Activated CD8-positive, alpha-beta memory T cell treated with anti-CD3 and anti-CD28 coated beads, Interleukin-2, amount 50 U/mL, for 24 hours (primary cell): ENCODE measurements around the gene WASHC2C.
"Not testable (repeated sequence)": the region's sequence is repeated elsewhere in the genome, so short reads cannot be mapped to it uniquely, and the experiment has no call there.

Source experiments
- DNase-seq: peaks from one replicate; pipeline ENCODE4 v3.0.0-alpha.2; 2020; ENCODE audit errors: extremely low read depth

Gene WASHC2C

DNA sequence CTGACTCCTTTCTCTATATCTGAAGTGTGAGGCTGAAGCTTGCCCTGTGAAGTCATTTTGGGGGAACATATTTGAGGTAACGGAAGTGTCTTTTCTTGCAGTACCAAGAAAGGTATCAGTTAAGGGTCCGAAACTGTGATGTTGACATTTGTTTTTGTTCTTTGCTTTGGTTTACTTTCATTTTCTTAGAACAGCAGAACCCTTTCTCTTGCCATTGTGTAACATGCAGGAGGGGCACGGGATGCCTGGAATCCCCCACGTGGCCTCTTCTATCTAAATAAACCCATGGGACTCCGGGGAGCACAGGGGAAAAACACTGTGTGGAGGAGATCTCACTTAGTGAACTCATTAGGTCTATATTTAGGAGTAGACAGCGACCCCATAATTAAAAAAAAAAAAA, 34.6 kb downstream of the WASHC2C start:
- DNase-seq, result not testable (repeated sequence)

DNA sequence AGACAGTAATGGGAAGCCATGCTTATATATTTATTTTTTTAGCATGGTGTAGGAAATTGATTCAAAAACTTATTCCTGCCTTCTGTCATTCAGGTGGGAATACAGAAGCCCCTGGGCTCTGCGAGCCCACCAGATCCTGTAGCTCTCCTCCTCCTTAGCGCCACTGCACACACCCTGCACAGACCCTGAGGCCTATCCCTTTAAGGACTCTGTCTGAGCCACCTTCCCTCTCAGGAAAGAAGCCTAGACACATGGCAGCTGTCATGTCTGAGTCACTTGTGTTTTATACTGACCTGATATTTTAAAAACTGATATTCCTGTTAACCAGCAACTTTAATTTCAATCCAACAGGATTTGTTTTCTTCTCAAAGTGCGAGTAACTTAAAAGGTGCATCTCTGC, 36.0 kb downstream of the WASHC2C start:
- DNase-seq, result not testable (repeated sequence)

DNA sequence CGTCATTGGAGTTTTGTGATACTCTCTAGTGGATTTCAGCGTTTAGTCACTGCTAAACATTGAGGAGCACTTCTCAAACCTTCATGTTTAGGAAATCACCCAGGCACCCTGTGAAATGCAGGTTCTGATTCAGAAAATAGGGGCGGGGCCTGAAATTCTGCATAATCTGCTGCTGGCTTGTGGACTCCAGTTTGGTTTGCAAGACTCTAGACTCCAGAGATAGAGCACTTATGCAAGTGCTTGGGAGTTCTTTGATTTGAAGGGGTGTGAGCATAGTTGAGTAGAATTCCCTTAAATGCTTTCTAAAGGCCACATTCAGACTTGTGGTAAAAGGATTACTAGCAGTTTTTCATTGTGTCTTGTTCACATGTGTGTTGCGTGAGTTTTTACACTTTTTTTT, 41.3 kb downstream of the WASHC2C start:
- not testable (repeated sequence) for DNase-seq

DNA sequence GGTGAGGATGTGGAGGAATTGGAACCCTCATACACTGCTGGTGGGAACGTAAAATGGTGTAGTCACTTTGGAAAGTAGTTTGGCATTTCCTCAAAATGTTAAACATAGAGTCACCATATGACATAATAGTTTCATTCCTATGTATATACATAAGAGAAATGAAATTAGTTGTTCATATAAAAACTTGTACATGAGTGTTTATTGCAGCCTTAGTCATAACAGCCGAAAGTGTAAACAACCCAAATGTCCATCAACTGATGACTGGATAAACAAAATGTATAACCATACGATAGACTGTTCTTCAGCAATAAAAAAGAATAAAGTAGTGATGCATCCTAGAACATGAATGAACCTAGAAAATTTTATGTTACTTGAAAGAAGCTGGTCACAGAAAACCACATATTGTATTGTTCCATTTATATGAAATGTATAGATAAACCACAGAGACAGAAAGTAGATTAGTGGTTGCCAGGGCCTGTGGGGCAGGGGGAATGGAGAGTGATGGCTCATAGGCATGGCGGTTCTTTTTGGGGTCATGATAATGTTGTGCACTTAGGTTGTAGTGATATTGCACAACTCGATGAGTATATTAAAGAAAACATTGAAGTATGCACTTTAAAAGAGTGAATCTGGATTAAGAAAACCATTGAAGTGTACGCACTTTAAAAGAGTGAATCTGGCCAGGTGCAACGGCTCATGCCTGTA, 44.8 kb downstream of the WASHC2C start:
- DNase-seq, result not testable (repeated sequence)

DNA sequence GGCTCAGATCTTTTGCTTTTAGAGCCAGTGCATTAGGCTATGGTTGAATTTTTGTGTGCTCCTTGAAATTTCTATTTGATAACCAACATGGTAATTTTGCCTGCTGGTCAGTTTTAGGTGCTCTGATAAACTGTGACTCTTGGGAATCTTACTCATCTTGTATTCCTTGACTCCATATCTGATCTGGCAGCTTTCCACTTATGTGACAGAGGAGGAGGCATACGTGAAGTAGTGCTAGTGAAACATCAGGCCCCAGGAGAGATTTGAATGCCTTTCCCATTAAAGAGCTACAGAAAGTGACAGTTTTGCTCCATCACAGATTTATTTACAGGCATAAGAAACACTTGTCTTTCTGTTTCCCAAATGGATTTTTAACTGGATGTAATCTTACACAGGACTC, 59.2 kb downstream of the WASHC2C start:
- DNase-seq, result not testable (repeated sequence)

DNA sequence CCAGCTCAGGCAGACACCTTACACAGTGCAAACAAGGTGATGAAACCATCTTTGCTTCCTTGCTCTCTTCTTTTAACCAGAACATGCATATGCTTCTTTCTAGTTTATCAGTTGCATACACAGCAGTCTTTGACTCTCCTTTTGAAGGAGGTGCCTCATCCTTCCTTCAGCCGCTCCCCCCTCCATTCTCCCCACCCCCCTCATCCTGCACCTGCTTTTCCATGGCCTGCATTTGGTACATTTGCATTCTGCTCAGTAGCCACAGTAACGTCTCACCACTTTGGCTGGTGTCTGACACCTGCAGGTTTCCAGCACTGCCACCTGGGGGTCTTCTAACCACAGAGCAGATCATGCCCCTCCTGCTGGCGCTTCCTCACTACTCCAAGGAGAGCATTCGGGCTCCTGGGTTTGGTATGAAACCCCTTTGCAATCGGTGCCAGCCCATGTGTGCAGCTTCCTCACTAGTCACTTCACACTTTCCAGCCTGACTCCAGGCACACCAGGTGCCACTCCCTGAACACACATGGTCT, 60.2 kb downstream of the WASHC2C start:
- DNase-seq, result not testable (repeated sequence)

DNA sequence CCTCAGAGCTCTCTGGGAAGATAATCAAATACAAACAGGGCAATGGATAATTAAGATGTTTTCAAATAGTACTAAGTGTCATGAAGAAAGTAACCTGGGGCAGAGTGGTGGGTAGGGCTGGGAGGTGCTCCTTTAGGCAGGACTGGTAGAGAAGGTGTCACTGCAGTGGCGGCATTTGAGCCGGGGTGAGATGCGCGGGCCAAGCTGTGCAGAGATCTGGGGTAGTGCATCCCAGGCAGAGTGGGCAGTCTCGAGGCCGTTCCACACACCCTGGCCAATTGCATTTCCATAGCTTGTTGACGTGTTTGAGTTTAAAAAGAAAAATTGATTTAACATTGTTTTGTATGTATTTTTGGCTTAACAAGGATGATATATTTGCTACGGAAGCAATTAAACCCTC, 62.9 kb downstream of the WASHC2C start:
- DNase-seq, result not testable (repeated sequence)

DNA sequence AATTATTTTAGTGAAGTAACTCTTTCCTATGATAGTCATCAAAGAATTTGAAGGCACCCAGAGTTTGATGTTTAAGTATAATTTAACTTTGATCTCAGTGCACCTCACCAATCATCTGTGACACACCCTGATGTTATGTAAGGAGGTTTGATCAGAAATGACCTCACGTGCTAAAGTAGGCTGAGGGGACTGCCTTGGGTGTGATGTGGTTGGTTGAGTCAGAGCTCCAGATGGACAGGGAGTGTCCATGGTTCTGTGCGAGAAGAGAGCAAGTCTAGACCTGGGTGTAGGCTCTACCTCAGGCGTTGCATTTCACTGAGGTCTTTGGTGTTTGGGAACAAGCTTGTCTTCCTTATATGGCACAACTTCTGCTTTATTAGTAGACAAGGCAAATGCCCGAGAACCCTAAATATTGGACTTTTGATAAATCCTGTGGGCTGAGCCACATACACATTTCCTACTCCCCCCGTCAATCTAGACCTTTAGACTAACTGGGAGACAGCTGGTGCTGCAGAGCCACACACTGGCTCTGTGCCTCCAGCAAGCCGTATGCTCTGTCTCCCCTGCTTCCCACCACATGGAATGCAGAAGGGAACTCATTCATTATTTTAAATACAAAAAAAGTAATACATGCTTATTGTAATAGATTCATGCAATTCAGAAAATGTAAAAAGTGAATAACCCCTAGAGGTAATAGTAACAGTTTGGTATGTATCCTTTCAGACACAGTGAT, 63.8 kb downstream of the WASHC2C start:
- DNase-seq, result not testable (repeated sequence)

DNA sequence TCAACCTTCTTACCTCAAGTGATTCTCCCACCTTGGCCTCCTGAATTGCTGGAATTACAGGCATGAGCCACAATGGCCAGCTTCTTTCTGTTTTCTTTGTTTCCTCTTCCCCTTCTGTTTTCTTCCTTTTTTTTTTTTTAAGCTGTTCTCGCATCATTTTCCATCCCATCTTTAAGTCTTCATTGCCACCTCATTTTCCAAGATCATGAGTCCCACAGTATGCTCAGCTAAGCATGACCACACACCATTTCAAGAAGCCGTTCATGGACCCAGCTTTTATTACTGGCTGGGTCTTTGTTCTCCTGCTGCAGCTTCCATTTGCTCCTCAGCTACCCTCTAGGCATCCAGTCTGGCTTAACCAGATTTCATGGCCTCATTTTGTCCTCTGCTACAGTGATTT, 67.7 kb downstream of the WASHC2C start:
- DNase-seq, result not testable (repeated sequence)

DNA sequence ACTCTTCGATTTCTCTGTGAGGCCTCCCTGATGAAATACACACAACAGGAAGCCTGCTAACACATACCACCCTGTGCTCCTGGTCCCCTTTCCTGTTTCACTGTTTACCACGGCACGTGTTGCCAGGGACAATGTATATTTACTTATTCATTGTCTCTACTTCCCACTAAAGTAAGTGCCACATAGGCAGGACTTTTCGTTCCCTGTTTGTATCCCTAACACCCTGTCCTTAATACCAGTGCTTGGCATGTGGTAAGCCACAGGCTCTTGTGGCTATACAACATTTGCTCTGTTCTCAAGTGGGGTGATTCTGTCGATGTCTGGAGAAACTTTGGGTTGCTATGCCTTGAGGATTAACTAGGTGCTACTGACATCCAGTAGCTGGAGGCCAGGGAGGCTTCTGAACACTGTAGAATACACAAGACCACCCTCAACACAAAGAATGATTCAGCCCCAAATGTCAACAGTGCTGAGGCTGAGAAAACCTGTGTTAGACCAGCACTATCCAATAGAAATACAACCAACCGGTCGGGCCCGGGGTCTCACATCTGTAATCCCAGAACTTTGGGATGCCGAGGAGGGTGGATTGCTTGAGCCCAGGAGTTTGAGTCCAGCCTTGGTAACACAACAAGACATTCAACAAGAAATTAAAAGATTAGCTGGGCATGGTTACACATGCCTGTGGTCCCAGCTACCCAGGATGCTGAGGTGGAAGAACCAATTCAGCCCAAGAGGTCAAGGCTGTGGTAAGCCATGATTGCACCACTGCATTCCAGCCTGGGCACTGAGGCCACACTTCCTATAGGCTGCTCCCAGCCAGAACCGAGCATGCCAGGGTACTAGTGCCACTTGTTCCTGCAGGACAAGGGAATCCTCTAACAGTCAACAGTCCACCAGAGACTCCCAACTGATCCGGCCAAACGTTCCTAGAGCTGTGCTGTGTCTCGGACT, 76.3 kb downstream of the WASHC2C start:
- not testable (repeated sequence) for DNase-seq

DNA sequence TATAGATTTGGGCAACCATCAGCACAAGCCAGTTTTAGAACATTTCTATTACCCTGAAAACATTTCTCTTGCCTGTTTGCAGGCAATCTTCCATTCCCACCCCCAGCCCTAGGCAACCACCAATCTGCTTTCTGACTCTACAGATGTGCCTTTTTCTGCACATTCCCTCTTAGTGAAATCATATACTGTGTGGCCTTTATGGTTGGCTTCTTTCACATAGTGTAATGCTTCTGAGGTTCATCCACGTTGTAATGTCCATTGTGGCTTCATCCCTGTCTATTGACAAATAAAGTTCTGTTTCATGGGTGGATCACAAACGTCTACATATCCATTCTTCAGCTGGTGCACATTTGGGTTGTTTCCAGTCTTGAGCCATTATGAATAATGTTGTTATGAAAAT, 77.9 kb downstream of the WASHC2C start:
- DNase-seq, result not testable (repeated sequence)

DNA sequence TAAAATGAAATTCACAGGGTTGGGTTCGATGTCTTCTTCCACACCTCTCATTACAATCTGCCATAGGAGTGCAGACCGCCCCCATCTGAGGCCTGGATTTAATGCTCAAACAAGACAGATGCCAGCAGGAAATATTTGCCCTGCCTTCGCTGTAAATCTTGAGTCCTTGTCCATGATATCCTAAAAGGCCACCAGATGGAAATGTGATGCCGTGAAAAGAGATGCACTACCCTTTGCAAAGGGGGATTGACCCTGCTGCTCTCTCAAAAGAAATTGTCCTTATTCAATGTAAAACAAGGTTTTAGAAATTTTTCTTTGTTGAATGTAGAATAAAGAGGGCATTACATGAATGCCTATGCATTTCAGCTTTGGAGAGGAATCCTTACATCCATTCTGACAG, 82.8 kb downstream of the WASHC2C start:
- no peak for DNase-seq

DNA sequence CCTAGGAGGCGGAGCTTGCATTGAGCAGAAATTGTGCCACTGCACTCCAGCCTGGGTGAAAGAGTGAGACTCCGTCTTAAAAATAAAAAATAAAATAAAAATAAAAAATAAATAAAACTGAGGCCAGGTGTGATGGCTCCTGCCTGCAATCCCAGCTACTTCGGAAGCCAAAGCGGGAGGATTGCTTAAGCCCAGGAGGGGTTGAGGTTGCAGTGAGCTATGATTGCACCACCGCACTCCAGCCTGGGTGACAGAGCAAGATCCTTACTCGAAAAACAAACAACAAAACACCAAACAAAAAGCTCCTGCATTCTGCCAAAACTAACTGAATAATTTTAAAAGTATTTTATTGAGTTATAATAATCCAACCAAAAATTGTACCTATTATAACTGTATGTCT, 84.0 kb downstream of the WASHC2C start:
- DNase-seq, result no peak

DNA sequence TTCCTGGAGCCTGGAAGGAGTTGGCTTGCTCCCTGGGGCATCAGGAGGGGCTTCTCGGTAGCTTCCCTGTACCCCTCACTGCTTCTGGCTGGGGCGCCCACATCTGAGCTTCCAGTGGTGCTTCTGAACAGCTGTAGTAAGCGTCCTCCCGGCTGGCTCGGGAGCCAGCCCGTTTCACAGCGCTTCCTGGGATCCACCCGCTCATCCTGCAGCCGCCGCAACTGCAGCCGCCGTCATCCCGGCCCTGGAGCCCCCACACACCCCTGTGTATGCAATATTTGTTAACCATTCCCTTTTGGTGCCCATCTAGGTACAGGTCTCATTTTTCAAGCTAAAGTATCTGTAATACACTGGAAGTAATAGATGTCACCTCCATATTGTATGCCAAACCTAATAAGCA, 85.9 kb downstream of the WASHC2C start:
- not testable (repeated sequence) for DNase-seq

DNA sequence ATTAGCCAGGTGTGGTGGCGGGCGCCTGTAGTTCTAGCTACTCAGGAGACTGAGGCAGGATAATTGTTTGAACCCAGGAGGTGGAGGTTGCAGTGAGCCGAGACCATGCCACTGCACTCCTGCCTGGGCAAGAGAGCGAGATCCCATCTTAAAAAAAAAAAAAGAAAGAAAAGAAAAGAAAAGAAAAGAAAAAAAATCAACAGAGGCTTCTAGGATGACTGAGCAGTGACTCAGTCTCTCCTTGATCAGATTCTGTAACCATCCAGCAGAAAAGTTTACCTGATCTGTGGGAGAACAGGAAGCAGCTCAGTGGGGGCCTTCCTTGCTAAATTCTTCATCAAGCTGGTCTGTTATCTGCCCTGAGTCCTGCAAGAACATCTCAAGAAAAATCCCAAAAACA, 87.1 kb downstream of the WASHC2C start:
- not testable (repeated sequence) for DNase-seq

DNA sequence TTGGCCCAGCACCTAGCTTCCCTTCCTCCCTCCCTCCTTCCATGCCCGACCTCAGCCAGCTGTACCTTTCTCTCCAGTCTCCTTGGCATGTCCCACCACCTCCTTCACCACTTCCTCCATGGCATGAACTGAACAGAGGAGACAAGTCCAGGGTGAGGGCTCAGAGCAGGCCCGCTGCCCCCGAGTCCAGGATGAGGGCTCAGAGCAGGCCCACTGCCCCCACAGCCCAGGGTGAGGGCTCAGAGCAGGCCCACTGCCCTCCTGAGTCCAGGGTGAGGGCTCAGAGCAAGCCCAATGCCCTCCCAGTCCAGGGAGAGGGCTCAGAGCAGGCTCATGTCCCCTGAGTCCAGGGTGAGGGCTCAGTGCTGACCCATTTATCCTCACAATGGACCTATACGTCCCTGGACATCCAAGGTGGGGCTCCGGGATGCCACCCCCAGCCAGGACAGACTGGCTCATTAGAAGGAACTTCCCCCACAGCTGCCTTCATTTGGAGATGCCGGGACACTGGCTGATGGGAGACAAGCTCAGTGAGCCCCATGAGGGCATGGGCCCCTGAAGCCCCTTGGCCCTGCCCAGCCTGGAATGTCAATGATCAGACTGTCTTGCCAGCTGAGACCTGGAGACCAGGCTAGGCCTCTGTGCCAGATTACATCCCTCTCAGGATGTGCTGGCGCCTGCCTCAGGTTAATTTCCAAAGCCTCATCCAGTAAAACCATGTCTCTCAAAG, 90.2 kb downstream of the WASHC2C start:
- DNase-seq, result no peak

DNA sequence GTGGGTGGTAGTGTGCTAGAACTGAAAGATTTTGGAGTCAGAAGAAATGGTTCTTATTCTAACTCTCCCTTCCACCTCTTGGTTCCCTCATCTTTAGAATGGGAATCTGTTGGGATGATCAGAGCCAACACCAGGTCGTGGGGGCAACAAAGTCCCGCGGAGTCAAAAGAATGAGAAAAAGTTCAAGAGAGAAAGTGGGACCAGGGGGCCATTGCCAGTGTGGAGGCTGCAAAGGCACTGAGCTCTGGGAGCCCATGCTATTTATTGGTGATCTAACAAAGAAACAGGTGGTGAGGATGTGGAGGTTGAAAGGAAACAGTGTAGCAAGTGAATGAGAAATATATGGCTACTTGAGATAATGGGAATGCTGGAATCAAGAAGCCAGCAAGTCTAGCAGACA, 90.8 kb downstream of the WASHC2C start:
- no peak for DNase-seq

DNA sequence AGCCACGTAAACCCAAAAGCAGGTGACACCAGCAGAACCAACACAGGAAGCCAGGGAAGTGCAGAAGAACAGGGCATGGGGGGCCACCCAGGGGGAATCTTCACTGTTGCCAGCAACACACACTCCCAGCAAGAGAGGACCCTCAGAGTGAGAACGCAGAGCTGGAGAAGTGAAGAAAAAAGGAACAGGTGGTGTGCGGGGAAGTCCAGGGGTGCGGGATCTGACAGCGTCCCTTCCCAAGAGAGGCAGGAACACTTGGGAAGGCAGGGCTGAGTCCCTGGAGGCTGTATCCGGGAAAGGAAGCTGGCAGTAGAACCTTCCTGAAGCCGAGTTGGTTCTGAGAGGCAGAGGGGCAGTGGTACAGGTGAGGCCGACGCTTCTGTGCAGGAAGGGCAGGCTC, 92.5 kb downstream of the WASHC2C start:
- no peak for DNase-seq

DNA sequence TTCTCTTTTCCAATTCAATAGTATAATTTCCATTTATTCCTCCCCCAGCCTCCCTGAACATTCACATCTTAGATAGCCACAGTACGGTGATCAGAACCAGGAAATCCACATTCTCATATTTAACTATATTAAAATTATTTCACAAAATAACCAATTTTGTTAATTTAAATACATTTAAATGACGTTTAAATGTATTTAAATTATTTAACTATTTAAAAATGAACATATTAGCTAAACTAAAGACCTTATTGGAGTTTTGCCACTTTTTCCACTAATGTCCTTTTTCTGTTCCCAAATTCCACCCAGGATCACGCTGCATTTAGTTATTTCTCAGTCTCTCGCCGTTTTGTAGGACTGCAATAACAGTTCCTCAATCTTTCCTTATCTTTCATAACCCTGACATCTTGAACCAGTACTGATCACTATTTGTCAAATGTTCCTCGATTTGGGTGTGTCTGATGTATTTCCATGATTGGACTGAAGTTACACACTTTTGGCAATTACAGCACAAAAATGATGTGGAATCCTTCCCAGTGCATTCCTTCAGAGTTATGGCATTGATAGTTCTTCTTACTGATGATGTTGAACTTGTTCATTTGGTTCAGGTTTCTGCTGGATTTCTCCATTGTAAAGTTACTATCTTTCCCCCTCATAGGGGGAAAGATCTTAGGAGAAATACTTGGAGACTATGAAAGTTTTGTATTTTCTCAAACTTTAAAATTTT, 93.2 kb downstream of the WASHC2C start:
- not testable (repeated sequence) for DNase-seq

DNA sequence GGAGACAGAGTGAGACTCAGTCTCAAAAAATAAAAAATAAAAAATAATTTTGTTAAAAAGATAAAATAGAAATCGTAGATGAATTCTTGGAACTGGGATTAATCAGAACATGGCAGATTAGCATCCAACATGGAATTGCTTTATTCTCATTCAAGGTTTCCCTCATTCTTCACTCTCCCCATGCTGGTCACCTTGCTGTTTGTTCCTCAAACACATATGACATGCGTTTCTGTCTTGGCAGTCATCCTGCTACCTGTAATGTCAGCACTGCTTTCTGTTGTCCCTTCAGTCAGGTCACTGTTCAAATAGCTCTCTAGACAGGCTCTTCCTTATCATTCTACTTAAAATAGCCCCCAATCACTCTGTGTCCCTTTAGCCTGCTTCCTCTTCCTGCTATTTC, 95.9 kb downstream of the WASHC2C start:
- not testable (repeated sequence) for DNase-seq
